Mesodermal cell (in vitro differentiated cells): ENCODE measurements around the gene APOL4. TPM values are rescaled to one million over a fixed set of nuclear protein-coding genes. Genes with fewer than 3 reads are reported as not detected.
"Not testable (repeated sequence)": the region's sequence is repeated elsewhere in the genome, so short reads cannot be mapped to it uniquely, and the experiment has no call there.

Experiments
- H3K27ac ChIP-seq: 2 replicates; pipeline ENCODE4 v1.7.0; 2013; ENCODE audit warnings: mild to moderate bottlenecking, low read depth, low read length, moderate library complexity; ENCODE audit not compliant: severe bottlenecking
- H3K36me3 ChIP-seq: 2 replicates; pipeline ENCODE4 v1.7.1; 2013; ENCODE audit warnings: mild to moderate bottlenecking, low read length, moderate library complexity; ENCODE audit not compliant: control insufficient read depth, insufficient read depth
- H3K4me1 ChIP-seq: one replicate; pipeline ENCODE4 v1.7.1; 2013; ENCODE audit warnings: mild to moderate bottlenecking, low read length; ENCODE audit not compliant: insufficient read depth, control insufficient read depth, poor library complexity, severe bottlenecking
- H3K4me3 ChIP-seq: 2 replicates; pipeline ENCODE4 v1.7.0; 2013; ENCODE audit warnings: low read length, control low read depth, mild to moderate bottlenecking; ENCODE audit not compliant: insufficient read depth, poor library complexity, severe bottlenecking; ENCODE audit errors: extremely low read depth
- H3K9me3 ChIP-seq: 2 replicates; pipeline ENCODE4 v1.7.1; 2013; ENCODE audit warnings: mild to moderate bottlenecking, low read length, moderate library complexity; ENCODE audit not compliant: control insufficient read depth
- WGBS, 2 experiments: methylation state at CpG; one replicate each; pipeline ENCODE4 v1.1.5; 2013; ENCODE audit warnings: missing lambda C conversion rate in 2 of 2; ENCODE audit not compliant: insufficient coverage in 2 of 2; 5-methylcytosine and 5-hydroxymethylcytosine counted together
- polyA plus RNA-seq, 2 experiments: library from polyadenylated mRNA; stranded (reverse); fragments of 50-300 nt; gene quantifications; one replicate each; pipeline ENCODE4 v1.2.3, GENCODE V29; 2013

Gene APOL4
- polyA plus RNA-seq (2013, experiment 1 of 2): 0.29 TPM
- polyA plus RNA-seq (2013, experiment 2 of 2): not detected

GRCh38 chr22:36201630-36202319, at the start of gene APOL4:
TSS of gene APOL4 (minus strand) at chr22:36201809. CDS start at chr22:36201734, 75 bp downstream.
- Histone ChIP-seq H3K4me3 (no peak within 1 kb of the TSS), H3K4me1 (peaks cover 11% of the 10 kb centered on the region), H3K9me3 (no peaks in the 10 kb centered on the region), H3K36me3 (no peaks in the 10 kb centered on the region), H3K27ac (no peak within 1 kb of the TSS)
- WGBS, 2 experiments: 93% methylated on average over 4 to 9 of the region's 13 CpGs

GRCh38 chr22:36250292-36250960, 48.8 kb upstream of the APOL4 start:
- not testable (repeated sequence) for H3K36me3 ChIP-seq, H3K9me3 ChIP-seq, H3K4me3 ChIP-seq, H3K4me1 ChIP-seq, H3K27ac ChIP-seq
- 91 to 94% methylated on average over 18 of the region's 24 CpGs for WGBS, 2 experiments

GRCh38 chr22:36249160-36249559, 47.6 kb upstream of the APOL4 start:
- WGBS, 2 experiments: 100% methylated on average over 2 of the region's 2 CpGs; no CpG with 5 or more reads in 1 of the 2 experiments
- H3K4me1 ChIP-seq: no peaks in the 10 kb centered on the region
- no peak overlapping the region for H3K27ac ChIP-seq
- no peaks in the 10 kb centered on the region for H3K9me3 ChIP-seq
- H3K36me3 ChIP-seq: no peaks in the 10 kb centered on the region
- H3K4me3 ChIP-seq: no peak overlapping the region

- WGBS, 2 experiments: 79 to 100% methylated on average over 1 to 4 of the region's 5 CpGs
- Histone ChIP-seq H3K9me3 (no peaks in the 10 kb centered on the region), H3K4me1 (no peaks in the 10 kb centered on the region), H3K36me3 (no peaks in the 10 kb centered on the region), H3K27ac (no peak overlapping the region), H3K4me3 (no peak overlapping the region)
These were observed 46.3 kb upstream of the APOL4 start for GRCh38 chr22:36247955-36248354.

GRCh38 chr22:36246718-36247117, 45.1 kb upstream of the APOL4 start:
- 84 to 88% methylated on average over 3 of the region's 3 CpGs for WGBS, 2 experiments
- H3K36me3 ChIP-seq: no peaks in the 10 kb centered on the region
- H3K4me1 ChIP-seq: no peaks in the 10 kb centered on the region
- no peaks in the 10 kb centered on the region for H3K9me3 ChIP-seq
- no peak overlapping the region for H3K4me3 ChIP-seq
- H3K27ac ChIP-seq: no peak overlapping the region

GRCh38 chr22:36245805-36246356, 44.3 kb upstream of the APOL4 start:
- no peaks in the 10 kb centered on the region for H3K36me3 ChIP-seq
- no peak overlapping the region for H3K27ac ChIP-seq
- H3K4me3 ChIP-seq: no peak overlapping the region
- no peaks in the 10 kb centered on the region for H3K4me1 ChIP-seq
- H3K9me3 ChIP-seq: no peaks in the 10 kb centered on the region
- WGBS, 2 experiments: 82 to 90% methylated on average over 2 of the region's 4 CpGs

GRCh38 chr22:36244522-36245391, 43.1 kb upstream of the APOL4 start:
- no peaks in the 10 kb centered on the region for H3K9me3 ChIP-seq
- H3K36me3 ChIP-seq: no peaks in the 10 kb centered on the region
- H3K4me1 ChIP-seq: peaks cover 3% of the 10 kb centered on the region
- no peak overlapping the region for H3K27ac ChIP-seq
- H3K4me3 ChIP-seq: no peak overlapping the region
- 90 to 92% methylated on average over 4 to 5 of the region's 5 CpGs for WGBS, 2 experiments

GRCh38 chr22:36243986-36244385, 42.4 kb upstream of the APOL4 start:
- no peaks in the 10 kb centered on the region for H3K9me3 ChIP-seq
- no peak overlapping the region for H3K4me3 ChIP-seq
- no peak overlapping the region for H3K27ac ChIP-seq
- no peaks in the 10 kb centered on the region for H3K36me3 ChIP-seq
- H3K4me1 ChIP-seq: peaks cover 7% of the 10 kb centered on the region
- 85 to 89% methylated on average over 5 of the region's 5 CpGs for WGBS, 2 experiments

- H3K4me3 ChIP-seq: peak within 1 kb of the TSS; percentile 28
- H3K9me3 ChIP-seq: no peaks in the 10 kb centered on the region
- no peaks in the 10 kb centered on the region for H3K36me3 ChIP-seq
- 6 to 20% methylated on average over 10 to 12 of the region's 13 CpGs for WGBS, 2 experiments
- peaks cover 9% of the 10 kb centered on the region for H3K4me1 ChIP-seq
- peak within 1 kb of the TSS; percentile 29 for H3K27ac ChIP-seq
These were observed 38.0 kb upstream of the APOL4 start, which contains the start of gene APOL2 for GRCh38 chr22:36239401-36240171. TSS of gene APOL2 (minus strand) at chr22:36239527. CDS start at chr22:36233162, 6,365 bp downstream.

GRCh38 chr22:36239150-36239400, 37.5 kb upstream of the APOL4 start:
- no peaks in the 10 kb centered on the region for H3K9me3 ChIP-seq
- H3K27ac ChIP-seq: peak overlapping the region; percentile 29
- H3K4me1 ChIP-seq: peaks cover 9% of the 10 kb centered on the region
- WGBS, 2 experiments: 54 to 62% methylated on average over 3 of the region's 4 CpGs
- no peaks in the 10 kb centered on the region for H3K36me3 ChIP-seq
- peak overlapping the region; percentile 28 for H3K4me3 ChIP-seq
